NOMO-1 (cell line): ENCODE results near the gene SNX9.
A peak's percentile ranks its signal among the peaks of the same experiment; 100 is the strongest.

Experiments
- DNase-seq, 2 experiments: peaks; one replicate each; lab custom pipeline; 2025; ENCODE audit not compliant: unreplicated experiment in 2 of 2; lab: John Stamatoyannopoulos, UW

The SNX9 gene

DNA sequence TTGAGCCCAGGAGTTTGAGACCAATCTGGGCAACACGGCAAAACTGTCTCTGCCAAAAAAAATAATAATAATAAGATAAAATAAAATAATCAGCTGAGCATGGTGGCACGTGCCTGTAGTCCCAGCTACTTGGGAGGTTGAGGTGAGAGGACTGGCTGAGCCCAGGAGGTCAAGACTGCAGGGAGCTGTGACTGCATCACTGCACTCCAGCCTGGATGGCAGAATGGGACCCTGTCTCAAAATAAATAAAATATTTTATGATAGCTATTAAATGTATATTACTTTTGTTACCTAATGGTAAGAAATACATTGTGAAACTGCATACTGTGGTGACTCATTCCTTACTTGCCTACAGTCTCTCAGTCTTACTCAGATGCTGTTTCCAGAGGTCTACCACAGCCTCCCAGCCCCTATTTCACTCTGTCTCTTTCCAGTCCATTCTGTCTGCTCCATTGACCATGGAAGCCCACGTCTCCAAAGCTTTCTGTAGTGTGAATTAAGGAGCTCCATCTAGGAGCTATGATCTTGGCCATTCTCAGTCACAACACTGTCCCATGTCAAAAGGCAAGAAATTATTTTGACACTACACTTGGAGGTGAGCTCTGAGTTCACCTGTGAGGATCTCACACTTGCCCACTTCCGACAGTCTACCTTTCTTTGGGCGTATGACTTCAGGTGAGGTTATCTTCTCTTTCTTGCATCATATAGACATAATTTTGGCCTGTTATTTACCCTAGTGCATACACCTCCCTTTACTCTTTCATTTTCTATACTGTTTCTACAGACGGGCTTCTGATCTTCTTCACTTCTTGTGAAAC lies 22.4 kb upstream of the SNX9 start:
- no peak for DNase-seq

DNA sequence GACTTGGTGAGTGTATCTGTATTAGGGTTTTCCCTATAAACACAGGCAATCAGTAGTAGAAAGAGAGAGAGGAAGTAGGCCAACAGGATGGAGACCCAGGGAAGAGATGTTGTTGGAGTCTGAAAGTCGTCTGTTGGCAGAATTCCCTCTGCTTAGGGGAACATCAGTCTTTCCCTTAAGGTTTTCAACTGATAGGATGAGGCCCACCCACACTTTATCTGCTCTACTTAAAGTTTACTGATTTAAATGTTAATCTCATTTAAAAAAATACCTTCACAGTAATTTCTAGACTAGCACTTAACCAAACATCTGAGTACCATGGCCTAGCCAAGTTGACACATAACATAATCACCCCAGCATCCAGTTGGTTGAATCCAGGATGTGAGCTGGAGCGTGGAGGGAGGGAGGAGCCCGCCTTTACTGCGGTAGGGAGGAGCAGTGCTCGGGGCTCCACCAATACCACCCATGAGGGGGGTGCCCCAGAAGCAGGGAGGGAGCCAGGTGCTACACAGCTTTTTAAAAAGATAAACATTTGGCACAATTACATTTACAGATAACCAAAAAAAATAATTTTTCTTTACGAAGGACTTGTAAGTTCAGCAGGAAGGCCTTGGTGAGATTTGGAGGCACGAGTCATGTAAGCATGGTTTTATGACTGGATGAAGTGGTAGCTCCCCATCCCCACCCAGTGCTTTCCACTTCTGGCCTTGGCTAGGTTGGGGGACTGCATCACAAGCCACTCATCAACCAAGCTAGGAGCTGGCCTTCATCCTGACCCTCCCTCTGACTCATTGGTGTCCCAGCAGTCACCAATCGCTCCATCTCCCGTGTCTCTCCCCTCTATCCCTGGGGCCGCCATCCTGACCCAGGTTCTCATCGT lies 18.4 kb upstream of the SNX9 start:
- no peak for DNase-seq

DNA sequence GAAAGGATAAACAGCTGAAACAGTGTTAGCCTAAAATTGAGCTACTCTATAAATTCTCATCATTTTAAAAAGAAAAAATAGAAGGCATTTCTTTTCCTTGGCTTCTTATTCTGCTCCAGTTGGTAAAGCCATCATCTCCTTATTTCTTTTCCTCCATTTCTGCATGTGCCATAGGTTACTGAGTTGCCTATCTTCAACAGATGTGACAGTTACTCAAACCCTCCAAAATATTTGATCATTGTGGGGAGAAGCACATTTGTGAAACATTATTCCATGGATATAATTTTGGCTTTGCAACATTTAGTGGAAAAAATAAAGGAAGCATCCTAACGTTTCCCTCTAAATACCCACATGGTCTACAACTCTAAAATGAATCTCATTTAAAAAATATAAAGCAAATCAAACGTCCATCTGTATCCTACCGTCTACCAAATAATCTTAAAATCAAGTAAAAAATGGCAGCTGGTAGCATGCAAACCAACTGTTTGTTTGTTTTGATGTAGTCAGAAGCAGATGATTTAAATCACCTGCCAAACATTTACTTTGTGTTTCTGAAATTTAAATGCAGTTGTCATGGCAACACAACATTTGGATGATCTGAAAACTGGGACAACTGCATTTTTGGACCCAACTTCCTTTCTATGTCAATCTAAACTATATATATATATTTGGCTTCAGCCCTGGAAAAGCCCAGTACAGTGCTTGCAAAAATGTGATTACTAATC lies 16.8 kb upstream of the SNX9 start:
- no peak for DNase-seq

DNA sequence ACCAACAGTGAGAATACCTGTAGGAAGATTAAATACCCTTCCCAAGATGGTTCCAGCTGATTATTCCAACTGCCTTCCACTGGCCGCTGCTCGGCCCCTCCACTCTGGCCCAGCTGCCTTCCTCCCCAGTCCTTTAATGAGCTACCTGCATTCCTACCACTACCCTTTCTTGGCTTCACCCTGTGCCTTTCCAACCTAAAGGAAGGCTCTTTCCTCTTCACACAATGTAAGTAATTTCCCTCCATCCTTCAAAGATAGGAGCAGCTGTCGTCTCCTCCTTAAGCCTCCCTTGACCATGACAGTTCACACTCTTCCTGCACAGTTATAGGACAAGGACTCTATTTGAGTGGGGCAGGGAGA lies 16.2 kb upstream of the SNX9 start:
- no peak for DNase-seq

DNA sequence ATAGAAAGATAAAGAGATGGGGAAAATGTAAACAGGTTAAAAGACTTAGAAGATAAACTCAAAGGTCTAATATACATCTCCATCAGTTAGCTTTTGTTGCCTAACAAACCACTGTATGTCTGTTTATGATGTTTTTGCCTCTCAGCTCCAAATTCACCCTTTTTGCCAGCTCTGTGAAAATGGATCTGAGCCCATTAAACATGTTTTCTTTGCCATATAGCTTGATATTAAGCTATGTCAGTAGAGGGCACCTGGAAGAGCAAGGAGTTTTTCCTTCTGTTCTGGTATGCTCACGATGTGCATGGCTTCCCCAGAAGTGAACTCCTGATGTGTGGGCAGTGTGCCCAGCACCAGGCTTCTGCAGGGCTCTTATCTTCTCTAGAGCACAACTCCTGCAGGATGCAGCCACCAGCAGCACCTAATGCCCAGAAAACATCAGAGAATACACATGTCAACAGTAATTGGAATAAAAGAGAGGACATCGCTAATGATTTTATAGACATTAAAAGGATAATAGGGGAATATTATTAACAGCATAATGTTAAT lies 14.6 kb upstream of the SNX9 start:
- DNase-seq: no peak

DNA sequence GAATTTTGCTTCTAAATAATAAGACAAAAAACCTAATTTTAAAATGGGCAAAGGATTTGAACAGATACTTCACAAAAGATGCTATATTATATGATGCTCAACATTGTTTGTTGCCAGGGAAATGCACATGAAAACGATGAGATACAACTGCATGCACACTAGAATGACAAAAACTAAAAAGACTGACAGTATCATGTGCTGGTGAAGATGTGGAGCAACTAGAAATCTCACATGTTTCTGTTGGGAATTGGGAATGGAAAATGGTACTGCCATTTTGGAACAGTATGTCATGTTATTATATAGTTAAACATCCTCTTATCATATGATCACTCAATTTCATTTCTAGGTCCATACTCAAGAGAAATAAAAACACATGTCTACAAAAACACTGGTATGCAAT lies 13.4 kb upstream of the SNX9 start:
- DNase-seq: no peak

DNA sequence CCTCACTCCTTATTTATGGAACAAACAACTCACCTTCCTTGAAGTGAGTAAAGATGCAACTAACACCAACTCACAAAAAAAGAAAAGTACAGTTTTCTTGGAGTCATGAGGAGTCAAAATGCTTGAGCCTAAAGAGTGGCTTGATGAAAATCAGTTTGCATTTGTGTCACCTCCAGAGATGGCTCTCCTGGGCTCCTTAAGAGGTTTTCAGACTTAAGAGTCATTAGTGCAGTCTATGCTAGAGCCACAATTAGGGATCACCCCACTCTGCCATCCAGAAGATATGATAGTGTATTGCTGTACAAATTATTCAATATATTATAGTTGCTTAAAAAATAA lies 11.9 kb upstream of the SNX9 start:
- no peak for DNase-seq

DNA sequence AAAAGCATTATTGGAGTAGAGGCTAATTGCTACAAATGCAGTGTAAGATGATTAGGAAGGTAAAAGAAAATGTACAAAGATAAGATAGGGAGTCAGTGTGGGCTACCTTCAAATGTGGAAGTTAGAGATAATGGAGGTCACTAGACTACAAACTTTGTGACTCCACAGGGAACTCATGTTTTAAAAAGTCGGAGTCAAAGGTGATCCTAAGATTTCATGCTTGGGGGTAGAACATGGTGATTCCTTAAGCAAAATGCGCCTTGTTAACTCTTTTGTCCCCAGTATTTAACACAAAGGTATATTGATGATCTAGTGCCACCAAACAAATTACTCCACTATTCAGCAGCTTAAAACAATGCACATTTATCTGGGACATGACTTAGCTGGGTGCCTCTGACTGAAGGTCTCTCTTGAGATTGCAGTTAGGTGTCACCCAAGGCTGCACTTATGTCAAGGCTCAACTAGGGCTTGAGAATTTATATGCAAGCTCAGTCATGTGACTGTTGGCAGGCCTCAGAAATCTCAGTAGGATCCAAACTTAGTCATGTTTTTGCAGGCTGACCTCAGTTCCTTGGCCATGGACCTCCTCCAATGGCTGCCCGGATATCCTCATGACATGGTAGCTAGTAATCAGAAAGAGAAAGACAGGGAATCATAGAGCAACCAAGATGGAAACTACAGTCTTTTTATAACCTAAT lies 11.4 kb upstream of the SNX9 start:
- DNase-seq: no peak

DNA sequence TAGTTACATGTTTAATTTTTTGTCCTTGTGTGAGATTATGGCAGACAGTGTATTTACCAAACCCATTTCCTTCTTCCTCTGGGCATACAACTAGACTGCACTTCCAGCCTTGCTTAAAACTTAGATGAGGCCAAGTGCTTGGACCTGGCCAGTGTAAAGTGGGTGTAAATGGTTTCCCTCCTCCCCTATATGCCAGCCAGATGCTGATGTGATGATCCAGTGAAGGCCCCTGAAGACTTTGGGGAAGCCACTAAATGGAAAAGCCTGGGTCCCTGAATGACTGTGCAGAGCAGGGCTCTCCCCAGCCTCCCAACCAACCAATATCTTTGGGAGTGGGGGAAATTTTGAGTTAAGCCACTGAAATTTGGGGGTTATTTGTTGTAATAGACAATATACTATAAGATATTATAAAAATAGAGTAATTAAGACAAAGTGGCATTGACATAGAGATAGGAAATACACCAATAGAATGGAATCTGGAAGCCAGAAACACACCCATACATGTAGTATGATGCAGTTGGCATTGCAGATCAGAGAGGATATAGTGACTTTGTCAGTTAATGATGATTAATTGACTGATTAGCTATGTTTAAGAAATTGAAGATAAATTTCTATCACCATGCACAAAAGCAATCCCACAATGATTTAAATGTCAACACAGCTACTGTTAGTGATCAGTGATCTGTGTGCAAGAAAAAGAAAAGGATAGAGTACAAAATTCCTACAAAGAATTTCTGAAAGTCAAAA lies 10.4 kb upstream of the SNX9 start:
- DNase-seq: no peak

DNA sequence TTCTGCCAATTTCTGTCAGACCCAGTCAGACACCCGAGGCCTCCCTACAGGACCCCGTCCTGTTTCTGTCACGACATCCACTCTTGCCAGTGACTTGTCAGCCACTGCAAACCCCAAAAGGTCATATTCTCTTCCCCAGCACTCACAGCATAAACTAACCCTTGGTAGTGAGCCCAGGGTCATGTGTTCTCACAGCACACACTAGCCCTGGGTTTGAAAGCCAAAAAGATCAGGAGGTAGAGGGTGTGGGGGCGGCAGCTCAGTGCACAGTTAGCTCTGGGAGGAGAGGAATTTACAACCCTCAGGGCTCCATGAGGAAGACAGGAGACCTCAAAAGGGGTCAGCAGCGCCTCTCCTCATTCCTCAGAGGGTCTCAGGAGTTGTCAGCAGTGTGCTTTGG lies 9.9 kb upstream of the SNX9 start:
- no peak for DNase-seq

DNA sequence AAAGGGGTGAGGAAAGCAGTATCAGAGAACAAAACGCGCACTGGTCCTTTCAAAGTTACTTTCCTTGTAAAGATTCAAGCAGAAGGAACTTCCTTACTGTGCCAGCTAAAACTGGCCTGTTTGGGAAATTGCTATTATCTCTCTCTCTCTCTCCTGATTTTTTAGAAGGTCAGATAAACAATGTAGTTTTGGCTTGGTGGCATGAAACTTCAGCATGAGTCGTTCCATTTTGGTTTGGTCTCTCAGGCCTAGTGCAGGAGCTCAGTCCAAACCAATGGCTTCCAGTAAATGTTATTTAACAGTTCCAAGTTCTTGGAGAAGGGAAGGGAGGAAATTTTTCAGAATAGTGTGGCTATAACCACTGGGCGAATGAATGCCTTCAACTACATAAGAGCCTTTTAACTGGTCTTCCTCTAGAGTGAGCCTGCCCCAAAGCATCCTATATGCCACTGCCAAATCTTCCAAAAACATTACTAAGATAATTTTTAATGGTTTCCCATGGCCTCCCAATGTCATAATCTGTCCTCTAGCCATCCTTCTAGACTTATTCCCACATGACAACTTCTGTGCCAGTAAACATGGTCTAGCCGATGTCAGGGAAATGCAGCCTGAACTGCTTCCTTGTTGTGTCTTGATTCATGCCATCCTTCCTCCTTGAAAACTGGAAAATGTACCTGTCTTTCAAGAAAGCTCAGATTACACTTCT lies 9.1 kb upstream of the SNX9 start:
- DNase-seq: no peak

DNA sequence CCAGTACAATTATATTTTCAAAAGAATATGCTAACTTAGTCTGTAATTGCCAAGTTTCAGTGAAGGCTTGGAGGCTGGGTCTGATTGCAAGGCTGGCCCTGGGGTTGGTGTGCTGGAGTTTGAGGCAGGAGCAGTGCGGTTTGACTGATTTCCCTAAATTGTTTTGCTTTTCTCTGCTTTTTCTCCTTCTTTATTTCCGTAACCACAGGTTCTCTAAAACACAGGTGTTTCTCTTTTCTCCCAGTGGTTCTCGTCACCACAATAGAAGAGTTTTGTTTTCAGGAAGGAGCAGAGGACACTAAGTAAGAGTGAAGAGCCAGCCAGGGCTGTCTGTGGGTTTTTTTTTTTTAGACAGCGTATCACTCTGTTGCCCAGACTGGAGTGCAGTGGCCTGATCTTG lies 8.2 kb upstream of the SNX9 start:
- no peak for DNase-seq

DNA sequence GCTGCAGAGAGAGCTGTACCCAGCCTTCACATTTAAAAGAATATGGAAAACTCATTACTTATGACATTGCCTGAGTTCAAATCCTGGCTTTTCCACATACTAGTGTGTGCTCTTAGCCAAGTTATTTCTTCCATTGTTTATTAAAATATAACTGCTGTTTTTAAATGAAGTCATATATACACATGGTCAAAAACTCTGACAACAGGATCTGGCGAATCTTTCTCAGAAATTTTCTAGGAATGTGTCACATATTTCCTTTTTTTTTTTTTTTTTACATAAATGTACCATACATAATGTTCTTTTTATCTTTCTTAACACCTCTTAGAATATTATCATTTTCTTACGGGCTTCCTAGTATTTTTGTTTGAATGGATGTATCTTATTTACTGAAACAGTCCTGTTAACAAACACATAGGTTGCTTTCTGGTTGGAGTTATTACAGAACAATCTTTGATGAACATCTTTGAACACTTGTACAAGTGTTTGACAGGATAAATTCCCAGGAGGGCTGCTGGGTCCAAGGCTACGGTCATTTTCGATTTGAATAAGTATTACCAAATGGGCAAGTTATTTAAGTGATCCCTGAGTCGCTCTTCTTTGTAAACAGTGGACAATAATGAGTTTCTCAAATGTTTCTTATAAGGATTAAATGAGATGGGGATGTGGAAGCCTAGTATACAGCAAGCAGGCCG lies 1.6 kb upstream of the SNX9 start:
- no peak for DNase-seq

DNA sequence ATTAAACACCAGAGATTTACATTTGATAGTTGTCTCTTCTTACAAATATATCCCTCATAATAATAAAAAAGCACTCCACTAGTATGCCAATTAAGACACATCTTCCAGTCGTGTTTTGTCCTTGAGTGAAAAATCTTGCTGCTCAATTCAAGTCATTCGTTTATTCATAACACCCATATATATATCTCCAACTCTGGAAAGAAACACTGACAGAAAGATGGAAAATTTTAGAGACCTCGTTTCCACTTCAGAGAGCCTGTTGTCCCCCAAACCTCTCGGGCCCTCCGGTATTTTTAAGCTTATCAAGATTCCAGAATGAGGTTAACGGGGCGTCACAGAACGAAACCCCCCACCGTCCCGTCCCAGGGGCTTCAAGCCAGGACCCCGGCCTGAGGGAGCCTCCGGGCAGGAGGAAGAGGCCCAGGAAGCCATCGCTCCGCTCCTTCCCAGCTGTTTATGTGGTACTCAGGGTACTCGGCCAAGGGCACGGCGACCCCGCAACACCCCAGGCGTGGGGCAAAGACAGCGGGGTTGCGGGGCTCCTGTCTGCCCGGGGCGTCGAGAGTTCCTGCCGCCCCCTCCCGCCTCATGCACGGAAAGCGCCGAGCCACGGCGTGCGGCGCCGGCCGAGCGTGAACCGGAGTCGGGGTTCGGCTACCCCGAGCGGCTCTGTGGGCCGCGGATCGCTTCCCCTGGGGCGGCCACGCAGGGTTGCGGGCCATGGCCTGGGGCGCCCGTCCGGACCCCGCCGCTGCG lies 623 bp upstream of the SNX9 start:
- DNase-seq: no peak

DNA sequence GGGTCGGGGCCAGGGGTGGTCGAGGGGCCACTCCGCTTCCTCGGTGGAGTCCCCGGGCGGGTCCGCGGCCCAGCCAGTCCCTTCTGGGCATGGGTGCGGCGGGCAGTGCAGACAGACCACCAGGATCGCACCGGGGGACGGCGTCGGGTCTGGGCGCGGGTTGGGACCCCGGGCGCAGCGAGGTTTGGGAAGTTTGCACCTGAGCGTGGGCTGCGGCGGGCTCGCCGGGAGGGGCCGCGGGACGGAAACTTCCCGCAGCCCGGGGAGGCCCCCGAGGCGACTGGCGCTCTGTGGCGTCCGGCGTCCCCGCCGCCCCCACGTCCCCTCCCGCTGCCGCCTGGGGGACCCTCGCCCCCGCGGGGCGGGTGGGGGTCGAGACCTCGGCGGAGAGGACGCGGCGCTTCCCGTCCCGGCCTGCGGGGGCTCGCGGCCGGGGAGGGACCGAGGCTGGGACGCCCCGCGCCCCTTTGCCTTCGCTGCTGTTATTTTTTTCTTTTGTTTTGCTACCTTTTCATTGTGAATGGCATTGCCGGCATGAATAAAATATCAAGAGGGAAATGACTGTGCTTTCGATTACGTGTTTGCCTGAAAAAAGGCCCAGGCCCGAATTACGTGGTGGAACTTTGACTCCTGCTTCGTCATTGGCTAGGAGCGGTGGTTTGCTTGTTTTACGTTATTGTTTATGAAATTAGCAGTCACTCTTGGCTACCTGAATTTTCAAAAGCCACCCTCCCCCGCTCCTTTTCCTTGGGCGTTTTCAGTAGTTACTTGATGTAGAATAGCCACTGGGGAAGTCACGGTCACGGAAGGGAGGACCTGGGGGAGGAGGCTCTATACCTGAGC lies 703 bp downstream of the SNX9 start:
- peak; percentile 14 to 51 for DNase-seq

DNA sequence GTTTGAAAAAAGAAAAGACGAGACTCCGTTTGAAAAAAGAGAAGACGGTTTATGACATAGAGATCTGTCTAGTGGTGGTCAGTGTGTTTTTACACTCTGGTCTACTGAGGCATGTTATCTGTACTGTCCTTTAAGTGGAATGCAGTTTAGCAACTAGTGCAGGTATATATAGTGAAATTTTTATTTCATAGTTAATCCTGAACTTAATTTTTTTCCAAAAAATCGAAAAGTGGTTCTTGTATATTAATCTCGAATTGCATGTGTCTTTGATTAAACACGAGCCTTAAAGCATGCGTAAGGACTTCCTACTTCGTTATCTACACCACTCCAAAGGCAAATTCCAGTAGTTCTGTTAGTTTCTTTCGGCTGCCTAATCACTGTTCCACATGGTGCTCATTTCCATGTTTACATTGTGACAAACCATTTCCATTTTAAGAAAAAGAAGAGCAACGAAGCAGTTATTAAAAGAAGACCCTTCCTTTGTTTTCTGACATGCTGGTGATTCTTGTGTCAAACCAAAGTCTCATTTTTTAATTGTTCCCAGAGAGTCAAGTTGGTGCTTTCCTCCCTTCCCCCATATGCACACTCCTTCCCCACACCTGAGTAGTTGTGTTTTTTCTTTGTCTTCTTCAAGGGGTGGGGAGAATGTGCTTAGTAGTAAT lies 2.3 kb downstream of the SNX9 start:
- no peak for DNase-seq
